HG02610 (cell line): ENCODE measurements around the gene ANO6.

Experiments
- ATAC-seq: cut with Tn5 transposase; IDR thresholded peaks from one replicate; pipeline ENCODE4 v1.9.1; 2021; ENCODE audit warnings: mild to moderate bottlenecking, moderate library complexity; ENCODE audit not compliant: unreplicated experiment

ANO6 gene

DNA sequence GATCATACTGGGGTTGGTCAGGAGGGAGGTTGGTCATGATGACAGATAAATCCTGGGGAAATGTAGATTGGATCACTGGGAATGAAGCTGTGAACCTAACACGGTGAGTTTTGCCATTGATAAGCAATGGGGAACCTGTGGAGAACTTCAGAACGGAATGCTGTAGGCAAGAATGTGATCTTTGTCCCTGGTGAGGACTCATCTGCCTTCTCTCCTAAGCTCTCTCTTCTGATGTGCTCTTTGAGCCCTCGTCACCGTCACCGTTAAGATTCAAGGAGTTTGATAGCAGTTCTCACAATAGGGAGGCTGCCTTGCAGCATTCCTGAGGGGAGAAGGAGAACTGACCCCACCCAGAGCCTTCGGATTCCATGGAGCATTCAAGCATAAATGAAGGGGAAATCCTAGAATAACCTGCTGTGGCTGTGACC, 217.6 kb downstream of the ANO6 start:
- ATAC-seq: no peak

DNA sequence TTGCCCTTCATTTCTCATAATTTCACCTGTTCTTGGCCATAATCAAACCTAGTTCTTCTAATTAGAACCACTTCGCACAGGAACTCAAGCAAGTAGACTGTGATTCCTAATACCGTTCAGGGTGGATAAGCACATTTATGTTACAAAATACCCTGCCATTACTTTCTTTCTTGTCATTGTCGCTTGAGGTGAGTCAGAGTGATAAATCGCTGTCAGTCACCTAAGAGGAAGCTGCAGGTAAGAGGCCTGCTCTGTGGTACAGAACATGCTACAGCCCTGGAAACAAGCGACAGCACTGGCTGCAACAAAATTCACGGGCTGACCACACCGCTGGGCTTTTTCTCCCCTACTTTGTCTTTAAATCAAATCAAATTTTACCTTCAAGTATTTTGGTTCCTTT, 218.2 kb downstream of the ANO6 start:
- ATAC-seq: no peak

DNA sequence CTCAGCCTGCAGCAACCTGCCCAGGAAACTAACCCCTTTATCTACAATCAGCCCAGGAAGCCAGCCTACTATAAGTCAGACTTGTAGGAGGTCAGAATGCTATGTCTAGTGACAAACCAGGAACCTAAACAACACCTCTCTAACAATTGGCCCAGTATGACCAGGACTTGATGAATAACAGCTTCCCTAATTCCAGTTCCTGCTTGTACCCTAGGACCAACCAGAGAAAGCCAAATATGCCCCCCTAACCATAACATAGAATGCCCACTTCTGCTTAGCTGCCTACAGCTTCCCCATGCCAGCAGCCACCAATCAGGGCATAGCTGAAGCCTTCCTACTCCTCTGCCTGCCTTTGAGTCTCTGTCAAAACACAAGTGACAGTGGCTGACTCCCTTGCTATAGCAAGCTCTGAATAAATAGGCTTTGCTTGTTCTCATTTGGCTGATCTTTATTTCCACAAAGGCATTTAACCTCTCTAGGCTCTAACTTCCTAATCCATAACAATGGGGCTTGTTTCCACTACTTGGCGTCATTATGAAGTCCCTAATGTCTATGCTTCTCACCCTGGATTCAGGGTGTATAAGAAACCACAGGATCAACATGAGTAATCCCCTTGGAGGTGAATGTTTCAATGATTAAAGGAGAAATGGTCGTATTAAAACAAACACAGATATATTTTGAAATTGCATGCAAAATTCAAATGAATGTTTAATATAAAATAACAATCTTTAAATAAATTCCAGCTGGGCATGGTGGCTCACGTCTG, 220.2 kb downstream of the ANO6 start:
- ATAC-seq: no peak

DNA sequence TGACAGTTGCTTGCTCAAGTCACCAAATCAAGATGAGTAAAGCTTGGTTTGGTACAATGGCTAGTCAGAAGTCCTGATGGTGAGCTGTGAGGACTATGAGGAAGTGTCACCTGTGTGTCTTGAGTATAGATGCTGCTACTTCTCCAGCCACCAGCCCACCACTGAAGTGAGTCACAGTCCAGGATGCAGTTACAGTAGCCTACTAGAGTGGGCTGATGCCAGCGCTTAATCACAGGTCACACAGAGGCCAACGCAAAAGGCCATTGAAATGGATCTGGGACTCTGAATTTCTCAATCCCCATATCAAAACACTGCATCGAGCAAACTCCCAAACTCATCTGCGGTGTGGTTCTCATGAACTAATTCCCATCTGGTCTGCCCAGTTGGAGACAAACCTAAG, 223.1 kb downstream of the ANO6 start:
- no peak for ATAC-seq

DNA sequence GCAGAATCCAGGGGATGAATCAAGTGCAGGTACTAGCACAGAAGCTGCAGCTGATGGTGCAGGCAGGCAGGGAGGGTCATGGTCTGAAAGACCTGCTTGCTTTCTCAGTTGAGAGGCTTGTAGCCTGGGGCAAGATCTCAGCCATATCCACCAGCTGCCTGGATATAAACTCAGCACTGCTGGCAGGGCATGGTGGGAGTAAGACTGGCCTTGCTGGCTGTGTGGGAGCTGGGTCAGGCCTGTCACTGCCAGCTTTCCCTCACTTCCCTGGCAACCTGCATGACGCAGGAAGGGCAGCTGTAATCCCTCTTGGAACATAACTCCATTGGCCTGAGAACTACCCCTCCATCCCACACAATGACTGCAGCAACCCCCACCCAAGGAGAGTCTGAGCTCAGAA, 230.1 kb downstream of the ANO6 start:
- no peak for ATAC-seq

DNA sequence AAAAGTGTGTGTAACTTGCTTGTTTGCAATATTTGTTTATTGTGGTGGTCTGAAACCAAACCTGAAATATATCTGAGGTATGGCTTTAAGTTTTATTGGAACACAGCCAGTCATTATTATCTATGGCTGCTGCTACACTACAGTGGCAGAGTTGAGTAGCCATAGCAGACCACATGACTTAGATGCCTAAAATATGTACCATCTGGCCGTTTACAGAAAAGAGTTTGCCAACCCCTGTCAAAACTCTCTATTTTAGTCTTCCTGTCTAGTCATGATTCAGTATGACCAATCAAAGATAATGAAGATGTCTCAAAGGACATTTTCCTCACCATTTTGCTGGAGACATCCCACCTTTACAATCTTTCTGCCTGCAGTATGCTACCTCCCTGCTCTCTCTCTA, 242.3 kb downstream of the ANO6 start:
- no peak for ATAC-seq

DNA sequence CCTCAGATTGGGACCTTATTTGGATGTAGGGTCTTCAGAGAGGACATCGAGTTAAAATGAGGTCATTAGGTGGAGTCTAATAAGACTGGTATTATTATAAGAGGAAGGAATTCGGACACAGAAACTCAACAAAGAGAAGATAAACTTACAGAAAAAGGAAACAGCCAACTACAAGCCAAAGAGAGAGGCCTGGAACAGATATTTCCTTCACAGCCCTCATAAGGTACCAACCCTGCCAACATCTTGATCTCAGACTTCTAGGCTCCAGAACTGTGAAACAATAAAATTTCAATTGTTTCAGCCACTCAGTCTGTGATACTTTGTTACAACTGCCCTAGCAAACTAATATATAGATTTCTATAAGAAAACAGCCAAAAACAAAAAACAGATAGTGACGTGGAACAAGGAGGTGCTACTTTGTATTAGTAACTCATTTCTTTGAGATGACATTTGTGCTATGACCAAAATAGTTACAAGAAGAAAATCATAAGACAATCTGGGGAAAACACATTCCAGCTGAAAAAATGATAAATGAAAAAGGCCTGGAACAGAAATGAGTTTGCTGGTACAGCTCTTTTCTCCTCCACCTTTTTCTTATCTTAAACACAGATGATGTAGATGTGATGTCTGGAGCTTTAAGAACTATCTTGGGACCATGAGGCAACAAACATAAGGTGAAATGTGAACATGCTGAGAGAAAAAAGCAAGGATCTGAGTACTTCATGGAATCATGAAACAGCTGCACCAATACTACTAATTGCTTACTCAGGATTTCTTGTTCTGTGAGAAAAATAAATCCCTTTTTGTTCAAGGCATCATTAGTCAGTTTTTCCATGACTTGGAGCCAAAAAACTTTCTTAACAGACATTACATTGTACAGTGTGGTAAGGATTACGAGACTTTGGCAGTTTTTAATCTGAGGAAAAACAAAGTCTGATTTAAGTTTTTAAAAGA, 243.2 kb downstream of the ANO6 start:
- ATAC-seq: no peak

DNA sequence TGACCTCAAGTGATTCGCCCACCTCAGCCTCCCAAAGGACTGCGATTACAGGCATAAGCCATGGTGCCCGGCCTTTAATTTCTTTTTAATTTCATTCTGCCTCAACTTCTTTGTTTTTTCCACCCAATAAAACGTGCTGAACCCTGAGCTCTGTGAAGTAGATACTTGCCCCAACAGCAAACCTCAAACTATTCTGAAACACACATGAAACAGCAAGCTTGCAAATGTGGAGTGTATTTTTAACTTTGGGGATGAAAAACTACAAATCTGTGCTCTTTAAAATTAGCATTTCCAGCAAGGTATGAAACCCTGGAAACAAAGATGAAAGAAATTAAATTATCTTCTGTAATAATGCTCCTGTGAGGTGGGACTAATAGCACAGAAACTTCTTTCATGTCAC, 246.6 kb downstream of the ANO6 start:
- ATAC-seq: no peak

DNA sequence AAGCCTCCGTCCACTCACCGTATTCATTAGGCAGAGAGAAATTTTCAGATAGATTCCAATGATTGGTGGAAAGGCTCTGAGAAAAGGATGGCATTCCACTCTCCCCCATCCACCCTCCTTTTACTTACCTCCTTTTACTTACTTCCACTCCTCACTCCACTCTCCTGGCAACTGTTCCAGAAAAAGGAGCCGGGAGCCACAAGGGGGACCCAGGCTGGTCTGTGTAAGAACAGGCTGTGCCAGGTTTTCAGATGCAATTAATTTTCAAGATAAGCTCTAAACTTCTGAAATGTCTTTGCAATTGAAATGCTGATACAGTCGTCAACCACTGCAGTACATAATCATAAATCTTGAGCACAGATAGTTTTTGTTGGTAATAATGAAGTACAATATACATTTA, 248.8 kb downstream of the ANO6 start:
- no peak for ATAC-seq

DNA sequence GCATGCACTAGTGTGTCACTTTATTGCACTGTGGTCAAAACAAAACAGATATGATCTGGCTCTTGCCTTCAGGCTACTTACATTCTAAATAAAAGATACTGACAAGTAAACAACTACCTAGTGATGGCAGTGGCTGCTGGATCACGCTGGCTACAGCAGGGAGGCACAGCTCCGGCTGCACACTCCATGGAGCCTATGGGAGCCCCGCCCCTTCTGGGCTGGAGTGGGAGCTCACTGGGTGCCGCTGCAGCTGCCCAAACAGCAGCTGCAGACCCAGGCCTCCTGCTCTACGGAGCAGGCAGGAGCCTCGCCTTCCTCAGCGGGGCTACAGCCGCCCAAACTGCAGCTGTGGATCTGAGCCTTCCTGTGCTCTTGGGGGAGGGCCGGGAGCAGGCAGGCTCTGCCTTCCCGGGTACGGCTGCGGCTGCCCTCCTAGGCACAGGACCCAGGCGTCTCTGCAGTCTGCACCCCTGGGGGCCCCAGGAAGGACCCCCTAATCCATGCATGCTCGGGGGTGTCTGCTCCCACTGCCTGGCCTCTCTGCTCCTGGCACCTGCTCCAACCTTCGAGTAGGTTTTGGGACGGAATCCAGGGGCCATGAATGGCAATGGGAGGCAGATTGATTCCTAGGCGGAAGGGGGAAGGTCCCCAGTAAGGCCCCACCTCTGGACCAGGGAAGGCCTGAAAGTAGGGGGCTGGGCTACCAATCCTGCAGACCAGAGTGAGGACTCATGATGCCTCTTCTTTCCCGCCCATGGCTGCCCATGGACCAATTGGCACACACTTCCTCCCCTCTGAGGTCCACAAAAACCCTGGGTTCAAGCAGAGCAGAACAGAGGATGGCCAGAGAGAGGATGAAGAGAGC, 253.1 kb downstream of the ANO6 start:
- ATAC-seq: no peak

DNA sequence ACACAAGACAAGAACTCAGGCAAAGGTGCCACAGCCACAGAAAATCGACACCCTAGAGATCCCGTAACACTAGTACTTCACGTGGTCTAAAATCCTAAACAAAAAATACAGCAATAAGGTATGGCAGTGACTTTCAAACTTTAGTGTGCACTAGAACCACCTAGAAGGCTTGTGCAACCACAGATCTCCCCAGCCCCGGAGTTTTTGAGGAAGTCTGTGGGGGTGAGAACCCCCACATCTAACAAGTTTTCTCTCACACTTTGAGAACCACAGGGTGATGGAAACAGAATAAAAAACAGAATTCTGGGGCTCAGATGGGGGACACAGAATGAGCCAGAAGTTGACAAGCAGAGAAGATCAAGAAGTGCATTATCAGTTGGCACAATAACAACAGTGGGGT, 254.0 kb downstream of the ANO6 start:
- ATAC-seq: no peak

DNA sequence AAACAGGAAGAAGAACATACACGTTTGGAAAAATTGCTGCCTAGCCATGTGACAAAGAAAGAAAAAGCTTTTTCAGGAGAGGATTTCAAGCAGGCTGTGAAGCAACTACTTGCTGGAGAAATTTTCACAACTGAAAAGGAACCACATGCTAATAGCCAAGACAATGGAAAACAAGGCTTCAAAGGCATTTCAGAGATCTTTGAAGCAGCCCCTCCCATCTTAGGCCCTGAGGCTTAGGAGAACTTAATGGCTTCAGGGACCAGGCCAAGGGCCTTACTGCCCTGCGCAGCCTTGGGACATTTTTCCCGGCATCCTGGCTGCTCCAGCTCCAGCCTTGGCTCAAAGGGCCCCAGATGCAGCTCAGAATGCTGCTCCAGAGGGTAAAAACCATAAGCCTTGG, 257.7 kb downstream of the ANO6 start:
- ATAC-seq: no peak

DNA sequence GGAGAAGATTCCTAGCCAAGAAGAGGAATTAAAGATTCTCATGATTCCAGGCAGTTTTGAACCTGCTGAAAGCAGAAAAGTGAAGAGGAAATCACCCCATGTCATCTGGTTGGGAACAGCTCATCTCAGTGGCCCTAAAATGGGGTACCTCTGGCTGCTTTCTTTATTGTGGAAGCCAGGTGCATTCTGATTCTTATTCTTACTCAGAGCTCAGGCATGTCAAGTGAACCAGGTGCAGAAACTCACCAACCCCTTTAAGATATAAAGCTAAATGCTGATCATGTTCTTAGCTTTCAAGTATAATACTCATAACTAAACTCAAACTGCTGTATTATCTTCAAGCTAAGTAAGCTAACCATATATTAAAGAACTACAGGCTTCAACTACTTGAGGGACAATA, 259.7 kb downstream of the ANO6 start:
- no peak for ATAC-seq

DNA sequence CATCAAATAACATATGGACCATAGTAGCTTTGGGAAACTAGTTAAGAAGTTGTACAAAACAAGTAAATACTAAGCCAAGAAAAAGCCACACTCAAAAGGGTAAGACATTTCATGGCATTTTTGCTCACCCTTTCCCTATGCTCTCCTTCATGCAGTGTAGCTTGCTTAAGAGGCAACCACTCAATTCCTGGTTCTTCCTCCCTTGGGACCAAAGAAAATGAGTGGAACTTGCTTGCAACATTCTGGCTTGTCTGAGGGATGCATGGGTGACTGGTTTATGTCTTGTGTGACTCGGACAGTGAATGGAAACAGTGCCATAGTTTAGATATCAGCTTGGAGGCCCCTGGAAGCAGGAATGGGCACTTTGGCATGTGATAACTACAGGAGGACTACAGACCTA, 261.6 kb downstream of the ANO6 start:
- ATAC-seq: no peak

DNA sequence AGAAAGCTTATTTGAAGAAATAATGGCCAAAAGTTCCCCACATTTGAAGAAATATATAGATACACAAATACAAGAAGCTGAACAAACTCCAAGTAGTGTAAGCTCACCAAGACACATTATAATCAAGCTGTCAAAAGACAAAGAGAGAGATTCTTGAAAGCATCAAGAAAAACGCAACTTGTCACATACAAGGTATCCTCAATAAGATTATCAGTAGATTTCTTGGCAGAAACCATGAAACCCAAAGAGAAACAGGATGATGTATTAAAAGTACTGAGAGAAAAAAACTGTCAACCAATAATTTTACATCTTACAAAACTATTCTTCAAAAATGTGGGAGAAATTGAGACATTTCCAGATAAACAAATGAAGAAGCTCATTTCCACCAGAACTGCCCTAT, 263.0 kb downstream of the ANO6 start:
- no peak for ATAC-seq

DNA sequence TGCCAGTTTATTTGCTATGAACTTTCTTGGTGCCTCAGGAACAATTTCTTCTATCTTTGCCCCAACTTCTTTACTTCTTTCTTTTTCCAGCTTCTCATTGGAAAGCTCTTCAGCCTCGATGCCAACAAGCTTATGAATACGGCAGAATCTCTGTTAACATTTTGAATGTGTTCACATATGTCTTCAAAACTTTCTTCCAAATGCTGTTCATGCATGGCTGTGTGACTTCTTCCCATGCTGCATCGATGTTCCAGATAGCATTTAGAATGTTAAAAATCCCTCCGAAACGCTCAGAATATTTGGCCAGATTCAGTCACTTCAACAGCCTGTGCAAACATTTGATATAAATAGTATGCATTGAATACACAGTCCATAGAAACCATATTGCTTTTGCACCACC, 265.9 kb downstream of the ANO6 start:
- no peak for ATAC-seq

DNA sequence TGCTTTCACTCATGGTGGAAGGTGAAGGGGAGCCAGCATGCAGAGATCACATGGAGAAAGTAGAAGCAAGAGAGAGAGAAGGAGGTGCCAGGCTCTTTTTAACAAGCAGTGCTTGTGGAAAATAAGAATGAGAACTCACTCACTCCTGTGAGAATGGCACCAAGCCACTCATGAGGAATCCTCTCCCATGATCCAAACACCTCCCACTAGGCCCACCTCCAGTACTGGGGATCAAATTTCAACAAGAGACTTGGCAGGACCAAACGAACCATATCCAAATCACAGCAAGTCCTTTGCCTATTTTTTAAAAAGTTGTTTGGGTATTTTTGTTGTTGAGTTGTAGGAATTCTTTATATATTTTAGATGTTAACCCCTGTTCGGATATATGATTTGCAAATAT, 267.7 kb downstream of the ANO6 start:
- no peak for ATAC-seq
